ENCODE data around the gene SLC7A6OS.

SLC7A6OS gene

GRCh38 chr16:68251832-68252231, 58.9 kb downstream of the SLC7A6OS start:
- no peak for DNase-seq
- no peak overlapping the region for H3K4me3 ChIP-seq (ENCODE audit: low read depth, low read length)
- peaks cover 5% of the 10 kb centered on the region for H3K36me3 ChIP-seq
- H3K27me3 ChIP-seq (ENCODE audit: insufficient read depth, low read depth, severe bottlenecking) = no peaks in the 10 kb centered on the region
- H3K27ac ChIP-seq = no peak overlapping the region
- H3K9me3 ChIP-seq (ENCODE audit: severe bottlenecking) = no peaks in the 10 kb centered on the region
- no peak for TF ChIP-seq CTCF (IDR thresholded peaks at IDR 0.05; ENCODE audit: low read depth, low read length)

GRCh38 chr16:68250951-68251350, 59.8 kb downstream of the SLC7A6OS start:
- DNase-seq = no peak
- no peaks in the 10 kb centered on the region for H3K27me3 ChIP-seq (ENCODE audit: insufficient read depth, low read depth, severe bottlenecking)
- TF ChIP-seq CTCF (IDR thresholded peaks at IDR 0.05; ENCODE audit: low read depth, low read length) = no peak
- H3K36me3 ChIP-seq = peaks cover 5% of the 10 kb centered on the region
- no peak overlapping the region for H3K27ac ChIP-seq
- no peaks in the 10 kb centered on the region for H3K9me3 ChIP-seq (ENCODE audit: severe bottlenecking)
- no peak overlapping the region for H3K4me3 ChIP-seq (ENCODE audit: low read depth, low read length)

GRCh38 chr16:68249371-68249770, 61.4 kb downstream of the SLC7A6OS start:
- no peaks in the 10 kb centered on the region for H3K9me3 ChIP-seq (ENCODE audit: severe bottlenecking)
- H3K4me3 ChIP-seq (ENCODE audit: low read depth, low read length) = no peak overlapping the region
- no peaks in the 10 kb centered on the region for H3K27me3 ChIP-seq (ENCODE audit: insufficient read depth, low read depth, severe bottlenecking)
- TF ChIP-seq CTCF (IDR thresholded peaks at IDR 0.05; ENCODE audit: low read depth, low read length) = no peak
- no peak for DNase-seq
- H3K27ac ChIP-seq = no peak overlapping the region
- peaks cover 5% of the 10 kb centered on the region; the same call in 1 of the 2 replicates for H3K36me3 ChIP-seq
